Gastrocnemius medialis (tissue), 4 donors: Measurements from ENCODE around the gene GPR62.

Experiments used
- CTCF ChIP-seq, 5 experiments: fragments of 450-650 bp in 3 of 5; fragments of 200-600 bp in 2 of 5; sonication (generic) in 2 of 5; IDR thresholded peaks in 4 of 5; conservative IDR thresholded peaks in 1 of 5; 1 replicate in 4 of 5; 2 replicates in 1 of 5; pipeline ENCODE4 v1.5.1; 2016 to 2019; ENCODE audit warnings: antibody characterized with exemption in 5 of 5, mild to moderate bottlenecking in 3 of 5, moderate library complexity in 3 of 5
- POLR2A ChIP-seq, 2 donors: fragments of 450-650 bp; IDR thresholded peaks; one replicate each; pipeline ENCODE4 v1.6.1; 2017; ENCODE audit warnings: antibody characterized with exemption in 2 of 2, mild to moderate bottlenecking in 2 of 2, moderate library complexity in 2 of 2

GRCh38 chr3:51943451-51944391, 11.5 kb upstream of the GPR62 start:
- no peak for TF ChIP-seq CTCF (IDR thresholded peaks at IDR 0.05 in 4 of 5, conservative IDR thresholded peaks at IDR 0.05 in 1 of 5)
- no peak for TF ChIP-seq POLR2A (IDR thresholded peaks at IDR 0.05)
